Gastroesophageal sphincter (tissue), 4 donors: ENCODE data around the gene GALNT18. TPM values are rescaled to one million over a fixed set of nuclear protein-coding genes. Genes with fewer than 3 reads are reported as not detected.

Experiments used
- ATAC-seq: fragments of 150-250 bp; one replicate; pipeline ENCODE4 v1.9.1; 2016; ENCODE audit warnings: mild to moderate bottlenecking, moderate library complexity
- H3K27ac ChIP-seq, 4 donors: fragments of 200-600 bp; sonication (generic) in 3 of 4; 1 replicate in 3 of 4; 2 replicates in 1 of 4; pipeline ENCODE4 v1.5.1; 2016 to 2019
- H3K27me3 ChIP-seq: fragments of 200-600 bp; sonication (generic); one replicate; pipeline ENCODE4 v1.5.1; 2019
- H3K36me3 ChIP-seq, 2 donors: fragments of 200-600 bp; sonication (generic); one replicate each; pipeline ENCODE4 v1.5.1; 2019; ENCODE audit warnings: control low read depth in 1 of 2
- H3K4me1 ChIP-seq, 3 donors: fragments of 200-600 bp; sonication (generic); 1 replicate in 2 of 3; 2 replicates in 1 of 3; pipeline ENCODE4 v1.5.1; 2016 to 2019; ENCODE audit warnings: control low read depth in 2 of 3
- H3K4me3 ChIP-seq, 2 donors: fragments of 200-600 bp; sonication (generic); one replicate each; pipeline ENCODE4 v1.5.1; 2019; ENCODE audit warnings: mild to moderate bottlenecking in 1 of 2, moderate library complexity in 1 of 2
- H3K9me3 ChIP-seq, 3 donors: fragments of 200-600 bp; sonication (generic); one replicate each; pipeline ENCODE4 v1.5.1; 2017 to 2019; ENCODE audit warnings: control low read depth in 2 of 3
- CTCF ChIP-seq, 4 experiments: fragments of 200-600 bp in 2 of 4; fragments of 450-650 bp in 2 of 4; sonication (generic) in 1 of 4; IDR thresholded peaks; one replicate each; pipeline ENCODE4 v1.5.1; 2017 to 2019; ENCODE audit warnings: antibody characterized with exemption in 4 of 4, mild to moderate bottlenecking in 2 of 4, moderate library complexity in 2 of 4
- EP300 ChIP-seq: sonication (generic); formaldehyde crosslinking; IDR thresholded peaks from one replicate; pipeline ENCODE4 v1.6.1; 2017; ENCODE audit warnings: antibody characterized with exemption, mild to moderate bottlenecking
- POLR2A ChIP-seq, 2 donors: fragments of 450-650 bp; IDR thresholded peaks; one replicate each; pipeline ENCODE4 v1.6.1; 2017; ENCODE audit warnings: antibody characterized with exemption in 2 of 2, mild to moderate bottlenecking in 2 of 2, moderate library complexity in 1 of 2
- POLR2AphosphoS5 ChIP-seq: sonication (generic); formaldehyde crosslinking; IDR thresholded peaks from one replicate; pipeline ENCODE4 v1.6.1; 2017; ENCODE audit warnings: antibody characterized with exemption
- WGBS, 2 donors: methylation state at CpG; one replicate each; pipeline ENCODE4 v1.1.5; 2018; ENCODE audit warnings: low coverage in 1 of 2; 5-methylcytosine and 5-hydroxymethylcytosine counted together
- total RNA-seq, 4 donors: library from RNA; depleted of rRNA; stranded (reverse); fragments of >200 nt; gene quantifications; one replicate each; pipeline ENCODE4 v1.1.0, GENCODE V29; 2016

The GALNT18 gene
- total RNA-seq, 4 donors from 2014 or later, result 16.0 to 65.6 (median 35.2) TPM

DNA sequence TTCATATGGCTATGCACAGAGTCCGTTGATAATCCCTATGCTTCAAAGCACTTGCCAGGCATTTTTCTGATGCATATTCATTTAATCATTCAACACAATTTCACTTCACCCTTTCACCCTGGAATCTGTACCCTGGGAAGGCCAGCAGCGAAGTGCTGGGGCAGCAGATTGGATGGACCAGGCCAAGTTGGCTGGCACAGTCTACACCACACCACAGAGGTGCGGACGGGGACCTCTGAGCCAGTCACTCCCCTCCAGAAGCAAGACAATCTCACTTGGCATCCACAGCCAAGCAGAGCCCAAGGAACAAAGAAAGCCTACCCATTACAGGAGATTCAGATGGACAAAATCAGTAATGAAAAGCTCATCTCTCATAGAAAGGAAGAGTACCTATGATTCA lies 130.2 kb downstream of the GALNT18 start:
- 85 to 100% methylated on average over 3 of the region's 4 CpGs for WGBS, 2 donors
- H3K4me3 ChIP-seq, result no peak overlapping the region
- no peaks in the 10 kb centered on the region for H3K27me3 ChIP-seq
- H3K4me1 ChIP-seq, result no peaks in the 10 kb centered on the region
- TF ChIP-seq POLR2A (IDR thresholded peaks at IDR 0.05), result no peak
- no peak for TF ChIP-seq POLR2AphosphoS5
- TF ChIP-seq CTCF (IDR thresholded peaks at IDR 0.05), result no peak
- no peak for TF ChIP-seq EP300
- H3K9me3 ChIP-seq, result no peaks in the 10 kb centered on the region
- no peak for ATAC-seq
- no peak overlapping the region for H3K27ac ChIP-seq
- no peaks in the 10 kb centered on the region for H3K36me3 ChIP-seq

DNA sequence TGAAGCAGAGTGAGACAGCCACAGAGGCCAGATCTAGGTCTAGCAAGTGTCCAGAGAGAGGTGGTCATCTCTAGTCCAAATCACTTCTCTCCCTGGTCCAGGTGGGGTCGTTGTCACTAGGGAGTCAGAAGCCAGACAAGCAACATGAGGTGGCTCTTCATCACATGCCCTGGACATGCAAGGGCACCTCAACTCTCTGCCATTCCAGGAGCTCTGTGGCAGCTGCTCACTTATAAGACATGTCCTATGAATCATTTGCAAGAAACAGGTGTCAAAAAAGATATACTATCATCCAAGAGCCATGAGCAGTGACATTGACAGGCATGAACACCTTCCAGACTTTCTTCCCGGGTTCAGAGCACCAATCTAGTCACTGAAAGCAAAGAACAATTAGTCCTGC lies 130.8 kb downstream of the GALNT18 start:
- Histone ChIP-seq H3K36me3 (no peaks in the 10 kb centered on the region), H3K4me1 (no peaks in the 10 kb centered on the region), H3K9me3 (no peaks in the 10 kb centered on the region), H3K4me3 (no peak overlapping the region), H3K27me3 (no peaks in the 10 kb centered on the region), H3K27ac (no peak overlapping the region)
- no peak for ATAC-seq
- WGBS, 2 donors, result 78 to 80% methylated on average over 1 of the region's 2 CpGs
- TF ChIP-seq CTCF (IDR thresholded peaks at IDR 0.05) (no peak), POLR2AphosphoS5 (no peak), POLR2A (IDR thresholded peaks at IDR 0.05) (no peak), EP300 (no peak)

GRCh38 chr11:11486423-11486822 lies 135.4 kb downstream of the GALNT18 start:
- Histone ChIP-seq H3K27ac (no peak overlapping the region), H3K9me3 (no peaks in the 10 kb centered on the region), H3K27me3 (no peaks in the 10 kb centered on the region), H3K4me1 (no peaks in the 10 kb centered on the region), H3K36me3 (no peaks in the 10 kb centered on the region), H3K4me3 (no peak overlapping the region)
- WGBS, 2 donors, result 63 to 71% methylated on average over 1 to 2 of the region's 3 CpGs
- no peak for ATAC-seq
- TF ChIP-seq CTCF (IDR thresholded peaks at IDR 0.05) (no peak), POLR2AphosphoS5 (no peak), POLR2A (IDR thresholded peaks at IDR 0.05) (no peak), EP300 (no peak)

DNA sequence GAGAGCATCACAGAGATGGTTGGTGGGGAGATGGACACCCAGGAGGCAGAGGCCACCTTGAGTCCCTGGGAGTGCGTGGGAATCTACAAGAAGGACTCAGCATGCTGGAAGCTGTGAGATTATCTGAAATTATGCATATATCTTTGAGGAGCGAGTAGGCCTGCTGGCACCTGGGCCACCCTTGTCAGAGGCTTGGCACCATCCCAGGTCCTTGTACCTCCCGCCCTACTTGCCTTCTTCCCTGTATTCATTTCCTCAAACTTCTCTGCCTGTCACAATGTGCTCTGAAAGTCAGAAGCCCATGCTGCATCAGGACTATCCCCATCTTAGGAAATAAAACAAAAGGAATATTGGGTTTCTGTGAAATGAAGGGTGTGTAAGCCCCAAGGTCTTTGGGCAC lies 135.8 kb downstream of the GALNT18 start:
- Histone ChIP-seq H3K27ac (no peak overlapping the region), H3K9me3 (no peaks in the 10 kb centered on the region), H3K36me3 (no peaks in the 10 kb centered on the region), H3K4me1 (no peaks in the 10 kb centered on the region), H3K27me3 (no peaks in the 10 kb centered on the region), H3K4me3 (no peak overlapping the region)
- no peak for ATAC-seq
- no peak for TF ChIP-seq POLR2AphosphoS5
- no peak for TF ChIP-seq CTCF (IDR thresholded peaks at IDR 0.05)
- TF ChIP-seq POLR2A (IDR thresholded peaks at IDR 0.05), result no peak
- no peak for TF ChIP-seq EP300
- WGBS, 2 donors, result 90 to 100% methylated on average over 2 of the region's 3 CpGs

GRCh38 chr11:11483627-11484026 lies 138.2 kb downstream of the GALNT18 start:
- Histone ChIP-seq H3K36me3 (no peaks in the 10 kb centered on the region), H3K27ac (no peak overlapping the region), H3K4me1 (no peaks in the 10 kb centered on the region), H3K9me3 (no peaks in the 10 kb centered on the region), H3K4me3 (no peak overlapping the region), H3K27me3 (no peaks in the 10 kb centered on the region)
- WGBS, 2 donors, result 86 to 89% methylated on average over 2 to 10 of the region's 11 CpGs
- no peak for TF ChIP-seq POLR2AphosphoS5
- no peak for TF ChIP-seq CTCF (IDR thresholded peaks at IDR 0.05)
- no peak for TF ChIP-seq POLR2A (IDR thresholded peaks at IDR 0.05)
- TF ChIP-seq EP300, result no peak
- no peak for ATAC-seq
